Chondrocyte (in vitro differentiated cells): Measurements from ENCODE around the gene SAMD9L. TPM values are rescaled to one million over a fixed set of nuclear protein-coding genes. Genes with fewer than 3 reads are reported as not detected.

Experiments used
- DNase-seq: peaks from one replicate; pipeline ENCODE4 v3.0.0; 2021; ENCODE audit warnings: mixed read lengths, low spot score
- H3K27ac Mint-ChIP-seq: one replicate; pipeline ENCODE4 v1.8.0; 2021; ENCODE audit warnings: mild to moderate bottlenecking, moderate library complexity, mixed read lengths; ENCODE audit not compliant: unreplicated experiment
- H3K27me3 Mint-ChIP-seq: 2 replicates; pipeline ENCODE4 v1.8.0; 2021; ENCODE audit warnings: low read depth, mixed read lengths
- H3K36me3 Mint-ChIP-seq: 2 replicates; pipeline ENCODE4 v1.8.0; 2021; ENCODE audit warnings: low read depth, mixed read lengths
- H3K4me1 Mint-ChIP-seq: 2 replicates; pipeline ENCODE4 v1.8.0; 2021; ENCODE audit warnings: low read depth, mild to moderate bottlenecking, mixed read lengths
- H3K4me3 Mint-ChIP-seq: one replicate; pipeline ENCODE4 v1.8.0; 2021; ENCODE audit warnings: mild to moderate bottlenecking, moderate library complexity, mixed read lengths; ENCODE audit not compliant: unreplicated experiment
- H3K9me3 Mint-ChIP-seq: 2 replicates; pipeline ENCODE4 v1.8.0; 2021; ENCODE audit warnings: low read depth, mixed read lengths
- total RNA-seq: library from RNA; stranded (reverse); gene quantifications from 3 replicates; pipeline ENCODE4 v1.2.1, GENCODE V29; 2021
- TF ChIP-seq, protein P1 (sequence below): fragments of 200-600 bp; sonication (generic); IDR thresholded peaks from 2 replicates; pipeline ENCODE4 v1.5.0; 2021; ENCODE audit warnings: antibody characterized with exemption, mild to moderate bottlenecking, moderate library complexity

SAMD9L gene
- total RNA-seq, 1 donor from 2014 or later = 6.9 TPM

DNA sequence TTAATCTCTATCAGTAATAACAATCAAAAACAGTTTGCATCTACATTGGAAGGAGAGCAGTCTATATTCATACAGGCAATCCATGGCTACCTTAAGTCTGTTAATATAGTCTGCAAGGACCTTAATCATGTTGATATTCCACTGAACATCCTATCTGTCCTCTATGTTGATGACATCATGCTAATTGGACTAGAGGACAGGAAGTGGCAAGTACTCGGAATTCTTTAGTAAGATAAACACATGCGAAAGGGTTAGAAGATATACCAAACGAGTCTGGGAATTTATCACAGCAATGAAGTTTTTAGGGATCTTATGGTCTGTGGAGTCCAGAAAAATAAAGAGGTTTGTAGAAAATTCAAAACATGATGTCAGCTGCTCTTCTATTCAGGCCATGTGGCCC, 11.3 kb upstream of the SAMD9L start:
- Mint-ChIP-seq H3K27ac (no peak overlapping the region), H3K27me3 (peaks cover 9% of the 10 kb centered on the region), H3K4me3 (no peak overlapping the region), H3K9me3 (peaks cover 8% of the 10 kb centered on the region), H3K36me3 (no peaks in the 10 kb centered on the region), H3K4me1 (no peaks in the 10 kb centered on the region)
- TF ChIP-seq, protein P1, sequence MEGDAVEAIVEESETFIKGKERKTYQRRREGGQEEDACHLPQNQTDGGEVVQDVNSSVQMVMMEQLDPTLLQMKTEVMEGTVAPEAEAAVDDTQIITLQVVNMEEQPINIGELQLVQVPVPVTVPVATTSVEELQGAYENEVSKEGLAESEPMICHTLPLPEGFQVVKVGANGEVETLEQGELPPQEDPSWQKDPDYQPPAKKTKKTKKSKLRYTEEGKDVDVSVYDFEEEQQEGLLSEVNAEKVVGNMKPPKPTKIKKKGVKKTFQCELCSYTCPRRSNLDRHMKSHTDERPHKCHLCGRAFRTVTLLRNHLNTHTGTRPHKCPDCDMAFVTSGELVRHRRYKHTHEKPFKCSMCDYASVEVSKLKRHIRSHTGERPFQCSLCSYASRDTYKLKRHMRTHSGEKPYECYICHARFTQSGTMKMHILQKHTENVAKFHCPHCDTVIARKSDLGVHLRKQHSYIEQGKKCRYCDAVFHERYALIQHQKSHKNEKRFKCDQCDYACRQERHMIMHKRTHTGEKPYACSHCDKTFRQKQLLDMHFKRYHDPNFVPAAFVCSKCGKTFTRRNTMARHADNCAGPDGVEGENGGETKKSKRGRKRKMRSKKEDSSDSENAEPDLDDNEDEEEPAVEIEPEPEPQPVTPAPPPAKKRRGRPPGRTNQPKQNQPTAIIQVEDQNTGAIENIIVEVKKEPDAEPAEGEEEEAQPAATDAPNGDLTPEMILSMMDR = no peak
- no peak for DNase-seq

DNA sequence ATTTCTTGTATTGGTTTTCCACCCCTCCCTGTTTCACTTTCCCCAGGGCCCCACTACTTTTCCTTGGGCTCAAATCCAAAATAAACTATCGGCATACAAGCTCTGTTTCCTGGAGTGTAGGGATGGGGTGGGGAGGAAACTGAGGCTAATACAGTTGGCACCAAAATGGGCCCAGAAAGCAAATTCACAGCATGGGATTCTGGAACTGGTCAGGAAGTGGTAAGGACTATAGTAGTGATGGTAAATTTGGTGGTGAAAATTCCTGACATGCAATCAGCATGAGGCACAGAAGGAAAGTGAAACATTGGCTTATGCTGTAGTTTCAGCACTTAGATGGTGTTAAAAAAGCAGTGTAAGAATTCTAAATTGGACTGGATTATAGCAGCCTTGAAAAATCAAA, 8.7 kb upstream of the SAMD9L start:
- Mint-ChIP-seq H3K36me3 (no peaks in the 10 kb centered on the region), H3K27ac (no peak overlapping the region), H3K4me1 (no peaks in the 10 kb centered on the region), H3K27me3 (peaks cover 2% of the 10 kb centered on the region), H3K4me3 (no peak overlapping the region), H3K9me3 (peaks cover 8% of the 10 kb centered on the region)
- TF ChIP-seq, protein P1 = no peak
- DNase-seq = no peak

DNA sequence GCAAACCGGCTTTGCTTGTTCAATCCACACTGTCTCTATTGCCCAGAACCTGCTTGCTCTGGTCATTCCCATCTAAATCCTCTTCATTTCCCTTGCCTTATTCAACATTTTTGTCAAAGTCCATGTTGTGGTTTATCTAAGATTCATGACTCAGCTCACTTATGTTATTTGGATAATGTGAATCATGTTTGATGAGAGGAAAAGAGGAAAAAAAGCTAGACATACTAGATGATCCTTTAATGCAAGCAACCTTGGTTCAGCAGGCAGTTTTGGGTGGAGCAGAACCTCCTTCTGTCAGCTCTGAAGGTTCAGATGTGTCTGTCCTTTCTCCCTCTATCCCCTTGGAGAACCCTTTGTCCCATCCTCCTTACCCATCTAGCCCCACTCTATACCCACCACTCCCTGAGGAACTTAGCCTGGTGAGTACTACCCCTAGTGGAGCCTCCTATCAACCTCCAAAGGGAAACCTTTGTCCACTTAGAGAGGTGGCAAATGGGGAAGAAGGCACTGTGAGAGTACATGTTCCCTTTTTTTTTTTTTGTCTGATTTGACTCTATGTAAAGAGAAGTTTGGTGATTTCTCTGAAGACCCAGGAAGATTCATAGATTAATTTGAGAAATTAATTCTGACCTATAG, 2.1 kb upstream of the SAMD9L start:
- H3K27me3 Mint-ChIP-seq = no peaks in the 10 kb centered on the region

DNA sequence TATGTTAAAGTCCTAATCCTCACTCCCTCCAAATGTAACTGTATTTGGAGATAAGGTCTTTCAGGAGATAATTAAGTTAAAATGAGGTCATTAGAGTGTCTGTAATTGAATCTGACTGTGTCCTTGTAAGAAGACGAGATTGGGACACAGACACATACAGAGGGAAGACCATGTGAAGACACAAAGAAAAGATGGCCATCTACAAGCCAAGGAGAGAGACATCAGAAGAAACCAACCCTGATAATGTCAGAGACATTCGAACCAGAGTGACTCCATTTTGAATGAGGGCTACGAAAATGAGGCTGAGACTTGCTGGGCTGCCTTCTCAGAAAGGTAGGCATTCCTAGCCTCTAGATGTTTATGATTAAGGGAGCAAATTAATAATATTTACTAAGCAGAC, 542 bp upstream of the SAMD9L start:
- H3K27ac Mint-ChIP-seq = peak overlapping the region; percentile 79
- no peaks in the 10 kb centered on the region for H3K9me3 Mint-ChIP-seq
- peaks cover 33% of the 10 kb centered on the region for H3K4me1 Mint-ChIP-seq
- DNase-seq = no peak
- no peaks in the 10 kb centered on the region for H3K27me3 Mint-ChIP-seq
- TF ChIP-seq, protein P1 = no peak
- no peak overlapping the region for H3K4me3 Mint-ChIP-seq
- H3K36me3 Mint-ChIP-seq = peaks cover 8% of the 10 kb centered on the region

More for the DNA sequence above, 2.1 kb upstream of the SAMD9L start:
- peaks cover 33% of the 10 kb centered on the region for H3K4me1 Mint-ChIP-seq
- no peak overlapping the region for H3K4me3 Mint-ChIP-seq
- TF ChIP-seq, protein P1 = no peak
- DNase-seq = no peak
- peaks cover 5% of the 10 kb centered on the region for H3K36me3 Mint-ChIP-seq
- H3K9me3 Mint-ChIP-seq = no peaks in the 10 kb centered on the region
- H3K27ac Mint-ChIP-seq = no peak overlapping the region

DNA sequence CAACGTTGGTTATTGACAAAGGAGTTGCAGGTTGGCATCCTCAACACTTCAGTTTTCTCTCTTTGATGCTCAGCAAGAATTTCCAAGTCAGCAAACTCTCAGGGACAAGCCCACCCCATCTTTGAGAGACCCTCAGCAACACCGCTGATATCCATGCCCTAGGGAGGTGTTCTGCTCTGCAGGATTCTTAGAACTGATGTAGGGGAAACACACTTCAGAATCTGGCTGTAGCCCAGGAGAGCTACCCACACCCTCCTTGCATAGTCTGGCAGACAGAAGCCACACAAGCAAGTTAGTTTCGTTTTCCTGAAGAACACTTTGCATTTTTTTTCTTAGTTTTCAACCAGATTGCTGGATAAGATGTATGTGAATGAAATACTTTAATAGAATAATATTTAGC, 822 bp downstream of the SAMD9L start:
- H3K27me3 Mint-ChIP-seq = peaks cover 2% of the 10 kb centered on the region
- peaks cover 33% of the 10 kb centered on the region for H3K4me1 Mint-ChIP-seq
- DNase-seq = no peak

More for the DNA sequence above, 822 bp downstream of the SAMD9L start:
- H3K9me3 Mint-ChIP-seq = no peaks in the 10 kb centered on the region
- H3K27ac Mint-ChIP-seq = peak overlapping the region; percentile 13
- TF ChIP-seq, protein P1 = no peak
- H3K4me3 Mint-ChIP-seq = peak overlapping the region; percentile 49
- peaks cover 12% of the 10 kb centered on the region for H3K36me3 Mint-ChIP-seq
